HG02759 (cell line): ENCODE results near the gene MICAL3.

Experiments used
- ATAC-seq: cut with Tn5 transposase; IDR thresholded peaks from one replicate; pipeline ENCODE4 v1.9.1; 2021; ENCODE audit warnings: mild to moderate bottlenecking, moderate library complexity; ENCODE audit not compliant: unreplicated experiment

Gene MICAL3

DNA sequence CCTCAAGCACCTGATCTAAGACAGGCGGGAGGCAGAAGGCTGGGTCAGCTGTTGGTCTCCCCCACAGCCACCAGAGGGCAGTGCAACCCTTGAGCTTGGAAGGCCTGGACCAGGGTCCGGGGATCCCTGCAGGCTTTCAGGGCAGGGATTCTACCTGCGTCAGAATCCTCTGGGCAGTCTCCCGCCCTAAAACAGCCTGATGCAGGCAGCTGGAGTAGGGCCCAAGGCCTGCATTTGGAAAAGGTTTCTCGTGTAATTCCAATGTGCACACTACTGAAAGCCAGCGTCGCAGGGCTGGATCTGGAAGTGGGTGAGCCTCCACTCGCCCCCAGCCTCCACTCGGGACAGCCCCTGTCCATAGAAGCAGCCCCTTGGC, 281.8 kb downstream of the MICAL3 start:
- ATAC-seq, result peak; percentile 73

GRCh38 chr22:17741866-17742526, 282.4 kb downstream of the MICAL3 start:
- ATAC-seq, result no peak

GRCh38 chr22:17739196-17739975, 285.0 kb downstream of the MICAL3 start:
- ATAC-seq, result no peak

DNA sequence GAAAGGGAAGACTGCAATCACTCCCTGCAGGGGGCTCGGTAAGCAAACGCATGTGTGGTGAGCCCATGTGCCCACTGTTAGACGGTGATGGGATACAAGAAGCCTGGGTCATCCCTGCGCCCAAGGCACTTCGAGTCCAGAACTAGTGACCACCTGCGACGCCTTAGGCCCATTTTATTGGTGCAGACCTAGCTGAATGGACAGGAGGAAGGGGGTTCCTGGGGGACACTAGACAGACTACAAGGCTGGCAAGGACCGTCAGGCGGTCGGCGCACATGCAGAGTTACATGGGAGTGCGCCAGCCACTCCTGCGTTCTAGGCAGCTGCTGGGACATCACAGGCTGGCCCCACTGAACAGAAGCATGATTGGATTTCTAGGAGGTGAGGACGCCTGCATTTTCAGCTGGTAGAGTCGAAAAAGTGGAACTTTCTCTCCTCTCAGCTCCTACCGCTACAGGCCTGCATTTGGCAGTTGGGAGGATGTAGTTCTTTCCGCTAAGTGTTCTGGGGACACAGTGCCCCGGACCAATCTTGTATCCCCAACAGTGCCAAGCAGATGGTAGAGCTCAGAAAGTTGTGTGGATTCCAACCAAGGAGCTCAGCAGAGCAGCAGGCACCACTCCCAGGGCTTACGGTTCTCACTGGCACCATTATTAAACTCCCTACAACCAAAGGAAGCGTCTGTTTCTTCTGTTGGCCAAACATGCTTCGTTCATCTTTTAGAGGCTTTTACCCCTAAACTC, 285.8 kb downstream of the MICAL3 start:
- no peak for ATAC-seq
